ENCODE measurements around the gene FGF11.
"Not testable (repeated sequence)": the region's sequence is repeated elsewhere in the genome, so short reads cannot be mapped to it uniquely, and the experiment has no call there.

Gene FGF11

DNA sequence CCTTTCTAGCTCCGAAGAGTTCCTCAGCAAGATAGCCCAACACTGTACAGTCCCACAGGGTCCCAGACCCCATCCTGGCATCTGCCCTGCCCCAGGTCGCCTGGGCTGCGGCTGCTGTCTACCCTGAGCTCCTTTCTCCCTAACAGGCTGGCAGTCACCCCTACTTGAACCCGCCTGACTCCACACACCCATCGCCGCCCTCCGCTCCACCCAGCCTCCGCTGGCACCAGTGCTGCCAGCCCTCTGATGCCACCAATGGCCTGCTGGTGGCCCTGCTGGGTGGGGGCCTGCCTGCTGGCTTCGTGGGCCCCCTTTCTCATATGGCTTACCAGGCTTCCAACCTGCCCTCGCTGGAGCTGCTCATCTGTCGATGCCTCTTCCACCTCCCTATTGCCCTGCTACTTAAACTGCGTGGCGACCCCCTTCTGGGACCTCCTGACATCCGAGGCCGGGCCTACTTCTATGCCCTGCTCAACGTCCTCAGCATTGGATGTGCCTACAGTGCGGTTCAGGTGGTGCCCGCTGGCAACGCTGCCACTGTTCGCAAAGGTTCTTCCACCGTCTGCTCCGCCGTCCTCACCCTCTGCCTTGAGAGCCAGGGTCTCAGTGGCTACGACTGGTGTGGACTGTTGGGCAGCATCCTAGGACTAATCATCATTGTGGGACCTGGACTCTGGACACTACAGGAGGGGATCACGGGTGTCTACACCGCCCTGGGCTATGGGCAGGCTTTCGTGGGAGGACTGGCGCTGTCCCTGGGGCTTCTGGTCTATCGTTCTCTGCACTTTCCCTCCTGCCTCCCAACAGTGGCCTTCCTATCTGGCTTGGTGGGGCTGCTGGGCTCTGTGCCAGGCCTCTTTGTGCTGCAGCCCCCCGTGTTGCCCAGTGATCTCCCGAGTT is 42.8 kb downstream of the FGF11 start:
- DNase-seq, result not testable (repeated sequence)

GRCh38 chr17:7482742-7483088 is 43.4 kb downstream of the FGF11 start:
- not testable (repeated sequence) for DNase-seq

GRCh38 chr17:7483255-7484066 is 44.1 kb downstream of the FGF11 start:
- peak; percentile 71 for DNase-seq

DNA sequence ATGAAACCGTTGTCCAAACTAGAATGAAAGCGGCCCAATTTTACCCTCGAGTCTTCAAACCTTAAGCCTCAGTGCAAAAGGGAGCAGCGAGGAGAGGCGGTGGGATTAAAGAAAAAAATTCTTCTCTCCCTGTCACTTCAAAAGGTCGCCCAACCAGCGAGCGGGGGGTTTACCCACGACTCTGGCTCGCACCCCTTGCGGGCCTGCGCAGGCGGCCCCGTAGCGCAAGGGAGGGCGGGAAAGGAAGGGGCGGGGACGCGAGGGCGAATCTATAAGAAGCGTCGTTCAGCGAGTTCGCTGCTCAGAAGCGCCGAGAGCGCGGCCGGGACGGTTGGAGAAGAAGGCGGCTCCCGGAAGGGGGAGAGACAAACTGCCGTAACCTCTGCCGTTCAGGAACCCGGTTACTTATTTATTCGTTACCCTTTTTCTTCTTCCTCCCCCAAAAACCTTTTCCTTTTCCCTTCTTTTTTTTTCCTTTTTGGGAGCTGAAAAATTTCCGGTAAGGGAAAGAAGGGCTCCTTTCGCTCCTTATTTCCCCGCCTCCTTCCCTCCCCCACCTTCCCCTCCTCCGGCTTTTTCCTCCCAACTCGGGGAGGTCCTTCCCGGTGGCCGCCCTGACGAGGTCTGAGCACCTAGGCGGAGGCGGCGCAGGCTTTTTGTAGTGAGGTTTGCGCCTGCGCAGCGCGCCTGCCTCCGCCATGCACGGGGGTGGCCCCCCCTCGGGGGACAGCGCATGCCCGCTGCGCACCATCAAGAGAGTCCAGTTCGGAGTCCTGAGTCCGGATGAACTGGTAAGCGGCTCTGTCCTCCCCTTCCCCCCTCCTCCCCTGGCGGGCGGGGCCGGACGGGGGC is 45.0 kb downstream of the FGF11 start, which contains the start of gene POLR2A:
Gene POLR2A, plus strand, starts transcription at position 300 of the 852 bp plus-strand sequence.
- peak; percentile 91 for DNase-seq

DNA sequence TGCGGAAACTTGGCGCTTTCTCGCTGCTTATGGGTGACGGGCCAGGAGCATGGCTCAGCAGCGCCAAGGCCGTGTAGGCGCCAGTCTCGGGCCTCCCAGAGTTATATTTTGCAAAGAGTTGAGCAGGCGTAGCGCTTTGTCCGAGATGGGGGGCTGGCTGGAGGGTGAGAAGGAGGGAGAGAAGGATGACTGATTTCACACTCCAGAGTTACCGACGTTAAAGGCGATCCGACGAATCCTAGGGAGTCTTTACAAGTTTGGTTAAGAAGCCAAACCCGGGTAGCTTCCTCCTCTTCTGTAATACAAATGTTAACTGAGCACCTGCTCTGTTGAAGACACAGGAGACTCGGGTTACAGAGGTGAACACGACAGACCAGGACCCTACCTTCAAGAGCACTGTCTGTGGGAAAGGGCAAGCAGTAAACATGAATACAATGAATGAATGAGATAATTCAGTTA is 45.6 kb downstream of the FGF11 start:
- no peak for DNase-seq

DNA sequence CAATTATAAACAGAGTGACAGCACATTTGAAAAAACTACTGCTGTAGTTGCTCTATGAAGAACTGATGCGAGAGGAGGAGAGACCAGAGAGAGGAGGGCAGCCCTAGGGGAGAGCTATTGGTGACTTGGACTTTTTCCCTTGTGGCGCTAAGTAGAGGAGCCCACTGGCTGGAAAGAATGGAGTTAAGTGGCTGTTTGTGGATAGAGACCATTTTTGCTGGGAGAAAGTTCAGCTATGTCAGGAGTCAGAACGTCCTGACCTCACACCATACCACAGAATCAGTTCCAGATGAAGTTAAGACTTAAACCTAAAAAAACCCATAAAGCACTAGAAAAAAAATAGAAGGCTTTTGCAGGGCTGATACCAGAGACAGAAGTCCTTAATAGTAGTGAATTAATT is 46.9 kb downstream of the FGF11 start:
- no peak for DNase-seq

DNA sequence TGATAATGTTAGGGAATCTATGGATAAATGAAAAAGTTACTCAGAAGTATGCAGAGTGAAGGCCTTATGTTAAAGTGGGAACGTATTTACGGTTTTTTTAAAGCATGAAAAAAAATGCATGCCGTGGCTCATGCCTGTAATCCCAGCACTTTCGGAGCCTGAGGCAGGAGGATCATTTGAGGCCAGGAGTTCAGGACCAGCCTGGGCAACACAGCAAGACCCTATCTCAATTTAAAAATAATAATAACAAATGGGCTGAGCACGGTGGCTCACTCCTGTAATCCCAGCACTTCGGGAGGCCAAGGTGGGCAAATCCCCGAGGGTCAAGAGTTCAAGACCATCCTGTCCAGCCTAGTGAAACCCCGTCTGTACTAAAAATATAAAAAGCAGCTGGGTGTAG is 50.8 kb downstream of the FGF11 start:
- no peak for DNase-seq

- no peak for DNase-seq
Observed at GRCh38 chr17:7491583-7491982, 52.3 kb downstream of the FGF11 start.

GRCh38 chr17:7493941-7494340 is 54.6 kb downstream of the FGF11 start:
- DNase-seq, result no peak
